Left renal pelvis (tissue), 4 donors: Measurements from ENCODE around the gene SRF. TPM values are rescaled to one million over a fixed set of nuclear protein-coding genes. Genes with fewer than 3 reads are reported as not detected.

Experiments used
- DNase-seq, 4 donors: peaks; one replicate each; pipeline ENCODE4 v3.0.0-alpha.2; 2013; ENCODE audit warnings: low read depth in 4 of 4, low spot score in 3 of 4
- polyA plus RNA-seq, 4 donors: library from polyadenylated mRNA; unstranded; fragments of 120-200 nt; gene quantifications; one replicate each; pipeline ENCODE4 v1.2.1, GENCODE V29; 2013; ENCODE audit not compliant: insufficient read length in 4 of 4

SRF gene
- polyA plus RNA-seq, 4 donors: 26.5 to 38.2 (median 30.9) TPM

DNA sequence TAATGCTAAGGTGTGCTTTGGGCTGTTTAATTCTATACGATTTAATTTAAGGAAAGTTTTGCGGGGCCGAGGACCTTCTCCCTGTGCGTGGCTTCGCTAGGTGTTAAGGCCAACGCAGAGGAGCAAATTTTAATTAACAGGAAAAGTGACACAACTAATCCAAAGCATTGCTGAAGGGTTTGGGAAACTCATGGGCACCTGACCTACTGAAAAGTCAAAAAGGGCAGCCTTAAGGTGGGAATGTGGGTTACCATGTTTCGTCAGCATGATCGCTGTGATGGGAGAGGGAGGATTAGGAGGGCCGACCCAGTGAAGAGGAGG lies 10.5 kb downstream of the SRF start:
- peak in 1 of 4 donors; percentile 12 for DNase-seq

DNA sequence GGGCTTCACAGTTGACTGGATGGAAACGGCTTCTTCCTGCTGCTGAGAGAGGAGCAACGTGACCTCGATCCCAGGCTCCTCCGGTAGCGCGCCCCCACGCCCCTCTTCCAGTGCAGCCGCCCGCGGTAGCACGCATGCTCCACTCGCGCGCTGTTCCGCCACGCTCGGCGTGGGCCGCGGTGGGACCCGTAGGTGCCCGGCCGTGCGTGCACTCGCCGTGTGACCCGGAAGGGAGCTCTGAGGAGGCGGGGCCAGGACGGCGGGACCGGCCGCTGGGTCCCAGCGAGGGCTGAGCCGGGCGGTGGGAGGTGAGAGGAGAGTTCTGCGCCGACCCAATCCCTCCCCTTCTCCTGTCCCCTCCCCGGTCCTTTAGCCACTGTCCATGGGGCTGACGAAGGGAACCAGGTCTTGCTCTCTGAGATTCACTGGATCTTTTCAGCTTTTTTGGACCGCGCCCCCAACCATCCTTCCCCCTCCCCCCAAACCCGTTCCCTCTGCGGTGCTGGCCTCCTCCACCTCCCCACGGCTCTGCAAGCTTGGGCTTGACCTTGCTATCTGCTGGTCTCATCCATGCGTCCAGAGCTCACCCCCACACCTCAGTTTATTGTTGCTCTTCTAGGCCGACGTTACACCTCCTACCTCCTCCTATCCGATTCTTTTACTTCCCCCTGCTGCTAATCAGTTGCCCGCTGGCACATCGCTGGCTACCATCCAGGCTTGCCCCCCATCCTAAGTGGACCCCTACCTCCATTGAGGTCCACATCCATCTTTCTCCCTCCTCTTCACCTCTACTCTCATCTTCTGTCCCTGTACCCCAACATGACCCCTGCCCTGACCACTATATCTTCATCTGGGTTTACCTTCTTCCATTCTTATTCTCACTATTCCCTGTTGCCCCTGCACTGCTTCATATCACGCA lies 11.1 kb downstream of the SRF start, which contains the start of gene CUL9:
Gene CUL9, plus strand, starts transcription at position 255 of the 919 bp plus-strand sequence. CDS start 2,115 bp downstream, outside the sequence.
- peak in 2 of 4 donors; percentile 52 to 55 for DNase-seq

DNA sequence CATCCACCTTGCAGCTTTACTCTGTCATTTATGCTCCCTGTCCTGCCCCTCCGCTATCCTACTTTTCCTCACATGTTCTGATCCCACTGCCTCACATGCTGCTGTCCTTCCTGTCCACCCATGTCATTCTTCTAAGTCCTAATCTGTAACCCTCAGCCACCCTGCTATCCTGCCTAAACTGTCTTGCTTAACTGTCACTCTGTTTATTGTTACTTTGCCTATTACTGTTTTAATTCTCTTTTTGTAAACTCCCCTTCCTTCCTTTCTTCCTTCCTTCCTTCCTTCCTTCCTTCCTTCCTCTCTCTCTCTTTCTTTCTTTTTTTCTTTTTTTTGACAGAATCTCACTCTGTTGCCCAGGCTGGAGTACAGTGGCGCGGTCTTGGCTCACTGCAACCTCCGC lies 12.4 kb downstream of the SRF start:
- no peak for DNase-seq

DNA sequence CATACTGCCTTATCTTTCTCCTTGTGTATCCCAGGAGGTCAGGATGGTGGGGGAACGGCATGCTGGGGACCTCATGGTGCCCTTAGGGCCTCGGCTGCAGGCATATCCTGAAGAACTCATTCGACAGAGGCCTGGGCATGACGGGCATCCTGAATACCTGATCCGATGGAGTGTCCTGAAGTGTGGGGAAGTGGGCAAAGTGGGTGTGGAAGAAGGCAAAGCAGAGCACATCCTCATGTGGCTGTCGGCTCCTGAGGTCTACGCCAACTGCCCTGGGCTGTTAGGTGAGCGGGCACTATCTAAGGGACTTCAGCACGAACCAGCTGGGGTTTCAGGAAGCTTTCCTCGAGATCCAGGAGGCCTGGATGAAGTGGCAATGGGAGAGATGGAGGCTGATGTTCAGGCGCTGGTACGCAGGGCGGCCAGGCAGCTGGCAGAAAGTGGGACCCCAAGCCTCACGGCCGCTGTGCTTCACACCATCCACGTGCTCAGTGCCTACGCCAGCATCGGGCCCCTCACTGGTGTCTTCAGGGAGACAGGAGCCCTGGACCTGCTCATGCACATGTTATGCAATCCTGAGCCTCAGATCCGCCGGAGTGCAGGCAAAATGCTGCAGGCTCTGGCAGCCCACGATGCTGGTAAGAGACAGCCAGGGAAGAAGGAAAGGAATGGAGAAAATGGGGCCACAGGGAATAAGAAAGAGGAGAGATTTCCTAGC lies 13.4 kb downstream of the SRF start:
- DNase-seq: no peak

DNA sequence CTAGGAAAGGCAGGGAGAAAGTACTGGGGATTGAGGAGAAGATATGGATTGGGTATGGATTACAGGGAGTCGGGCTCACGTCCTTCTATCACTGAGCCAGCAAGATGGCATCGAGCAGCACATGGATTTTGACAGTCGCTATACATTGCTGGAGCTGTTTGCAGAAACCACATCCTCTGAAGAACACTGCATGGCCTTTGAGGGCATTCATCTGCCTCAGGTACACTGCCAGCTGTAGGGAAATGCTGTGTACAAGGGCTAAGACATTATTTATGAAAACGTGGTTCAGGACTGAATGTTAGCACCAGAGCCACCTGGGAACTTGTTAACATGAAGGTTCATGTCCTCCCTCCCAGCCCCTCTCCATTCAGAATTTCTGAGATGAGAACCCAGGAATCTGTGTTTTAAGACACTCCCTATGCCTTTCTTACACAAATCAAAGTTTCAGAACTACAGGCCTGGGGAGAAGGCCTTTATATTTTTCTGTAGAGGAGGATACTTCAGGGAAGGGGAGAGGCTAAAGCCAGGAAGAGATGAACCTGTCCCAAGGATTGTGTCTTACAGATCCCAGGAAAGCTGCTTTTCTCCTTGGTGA lies 14.4 kb downstream of the SRF start:
- no peak for DNase-seq

DNA sequence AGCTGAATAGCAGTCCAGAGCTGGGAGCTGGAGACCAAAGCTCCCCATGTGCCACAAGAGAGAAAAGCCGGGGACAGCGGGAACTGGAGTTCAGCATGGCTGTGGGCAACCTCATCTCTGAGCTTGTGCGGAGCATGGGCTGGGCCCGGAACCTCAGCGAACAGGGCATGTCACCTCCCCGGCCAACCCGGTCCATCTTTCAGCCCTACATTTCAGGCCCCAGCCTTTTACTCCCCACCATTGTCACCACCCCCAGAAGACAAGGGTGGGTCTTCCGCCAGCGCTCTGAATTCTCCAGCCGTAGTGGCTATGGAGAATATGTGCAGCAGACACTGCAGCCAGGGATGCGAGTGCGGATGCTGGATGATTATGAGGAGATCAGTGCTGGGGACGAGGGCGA lies 14.9 kb downstream of the SRF start:
- DNase-seq: no peak

DNA sequence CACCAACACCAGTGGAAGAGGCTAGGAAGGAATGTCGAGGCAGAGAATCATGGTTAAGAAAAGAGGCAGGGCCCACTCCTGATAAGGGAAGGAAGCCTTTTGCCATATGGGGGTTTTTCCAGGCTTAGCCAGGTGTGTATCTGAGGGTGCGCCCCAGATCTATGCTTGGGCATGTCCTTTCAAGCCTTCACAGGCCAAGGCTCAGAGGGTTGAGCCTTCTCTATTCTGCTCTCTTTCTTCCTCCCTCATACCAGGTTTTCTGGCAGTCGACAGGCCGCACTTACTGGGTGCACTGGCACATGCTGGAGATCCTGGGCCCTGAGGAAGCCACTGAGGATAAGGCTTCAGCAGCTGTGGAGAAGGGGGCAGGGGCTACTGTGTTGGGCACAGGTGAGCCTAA lies 15.6 kb downstream of the SRF start:
- DNase-seq: no peak

DNA sequence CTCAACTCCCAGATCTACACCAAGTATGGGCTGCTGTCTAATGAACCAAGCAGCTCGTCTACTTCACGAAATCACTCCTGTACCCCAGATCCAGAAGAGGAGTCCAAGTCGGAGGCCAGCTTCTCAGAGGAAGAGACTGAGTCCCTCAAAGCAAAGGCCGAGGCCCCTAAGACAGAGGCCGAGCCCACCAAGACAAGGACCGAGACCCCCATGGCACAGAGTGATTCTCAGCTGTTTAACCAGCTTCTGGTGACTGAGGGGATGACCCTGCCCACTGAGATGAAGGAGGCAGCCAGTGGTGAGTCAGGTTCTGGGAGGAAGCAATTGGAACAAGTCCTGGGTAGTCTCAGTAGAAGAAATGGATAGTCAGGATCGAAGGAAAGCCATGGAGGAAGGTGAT lies 16.8 kb downstream of the SRF start:
- DNase-seq: no peak

DNA sequence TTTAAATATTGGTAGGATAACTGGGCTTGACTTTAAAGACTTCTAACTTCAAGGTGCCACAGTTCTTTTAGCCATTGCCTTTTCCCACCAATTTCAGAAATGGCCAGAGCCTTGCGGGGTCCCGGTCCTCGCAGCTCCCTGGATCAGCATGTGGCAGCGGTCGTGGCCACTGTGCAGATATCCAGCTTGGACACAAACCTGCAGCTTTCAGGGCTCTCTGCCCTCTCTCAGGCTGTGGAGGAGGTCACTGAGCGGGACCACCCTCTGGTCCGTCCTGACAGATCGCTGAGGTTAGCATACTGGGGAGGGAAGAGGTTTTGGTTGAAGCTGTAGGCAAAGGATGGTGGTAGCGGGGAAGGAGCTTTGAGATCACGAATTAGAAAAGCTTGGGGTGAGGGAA lies 17.4 kb downstream of the SRF start:
- DNase-seq: no peak

DNA sequence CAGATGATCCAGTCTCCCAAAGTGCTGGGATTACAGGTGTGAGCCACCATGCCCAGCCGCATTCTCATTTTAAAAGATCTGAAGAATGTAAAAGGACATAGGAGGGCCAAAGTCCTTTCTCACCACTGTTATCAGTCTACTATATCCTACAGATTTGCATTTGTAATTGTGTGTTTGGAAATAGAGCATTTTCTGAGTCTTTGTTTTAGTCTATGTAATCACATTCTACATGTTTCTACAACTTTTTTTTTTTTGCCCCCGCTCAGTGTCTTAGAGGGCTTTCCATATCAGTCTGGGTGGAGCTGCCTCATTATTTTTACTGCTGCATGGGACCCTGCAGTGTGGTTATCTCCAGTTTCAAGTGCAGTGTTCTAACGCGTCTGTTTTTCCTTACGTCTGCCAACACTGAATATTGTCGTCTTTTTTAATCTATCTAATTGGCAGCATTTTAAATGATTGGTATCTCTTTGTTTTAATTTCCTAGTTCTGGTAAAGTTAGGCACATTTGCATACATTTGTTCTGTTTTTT lies 18.8 kb downstream of the SRF start:
- DNase-seq: no peak

DNA sequence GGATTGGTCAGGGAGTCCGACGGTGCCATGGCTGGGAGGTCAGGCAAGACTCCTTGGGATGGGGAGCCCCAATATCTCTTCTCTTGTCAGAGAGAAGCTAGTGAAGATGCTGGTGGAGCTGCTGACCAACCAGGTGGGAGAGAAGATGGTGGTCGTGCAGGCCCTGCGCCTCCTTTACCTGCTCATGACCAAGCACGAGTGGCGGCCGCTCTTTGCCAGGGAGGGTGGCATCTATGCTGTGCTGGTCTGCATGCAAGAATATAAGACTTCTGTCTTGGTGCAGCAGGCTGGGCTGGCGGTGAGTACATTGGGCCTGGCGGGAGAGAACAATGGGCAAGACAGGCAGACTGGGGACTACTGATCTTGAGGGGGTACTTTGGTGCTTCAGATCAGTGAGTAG lies 21.8 kb downstream of the SRF start:
- no peak for DNase-seq

DNA sequence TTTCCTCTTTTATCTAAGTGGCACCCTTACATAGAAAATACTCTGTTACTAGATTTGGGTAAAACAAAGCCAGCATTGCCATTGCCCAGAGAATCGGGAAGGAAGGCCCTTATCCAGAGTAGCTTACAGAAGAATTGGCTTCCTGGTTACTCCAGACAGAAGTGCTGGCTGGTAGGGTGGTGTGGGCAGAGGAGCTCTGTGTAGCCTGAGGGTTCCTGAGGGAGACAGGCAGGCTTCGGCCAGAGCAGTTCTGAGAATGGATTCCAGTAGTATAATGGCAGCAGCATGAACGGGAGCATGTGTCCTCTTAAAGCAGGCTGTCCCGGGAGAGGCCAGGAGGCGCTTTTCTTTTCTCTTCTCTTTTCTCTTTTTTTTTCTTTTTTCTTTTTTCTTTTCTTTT lies 22.9 kb downstream of the SRF start:
- no peak for DNase-seq

DNA sequence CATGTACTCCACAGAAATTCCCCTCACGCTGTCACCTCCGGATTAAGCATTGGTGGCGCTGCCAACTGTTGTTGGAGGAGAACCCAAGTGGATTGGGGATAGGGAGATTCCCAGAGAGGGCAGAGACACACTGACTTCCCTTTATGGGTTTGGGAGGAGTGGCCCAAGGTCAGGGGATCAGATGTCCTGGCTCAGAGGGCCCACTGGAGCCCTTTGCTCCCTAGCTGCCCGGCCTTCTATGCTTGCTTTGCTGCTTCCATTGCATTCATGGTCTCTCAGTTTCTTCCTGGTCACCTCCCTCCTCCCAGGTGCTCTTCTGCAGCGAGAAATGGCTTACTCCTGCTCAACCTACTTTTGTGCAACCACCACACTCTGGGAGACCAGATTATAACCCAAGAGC lies 25.3 kb downstream of the SRF start:
- DNase-seq: no peak

DNA sequence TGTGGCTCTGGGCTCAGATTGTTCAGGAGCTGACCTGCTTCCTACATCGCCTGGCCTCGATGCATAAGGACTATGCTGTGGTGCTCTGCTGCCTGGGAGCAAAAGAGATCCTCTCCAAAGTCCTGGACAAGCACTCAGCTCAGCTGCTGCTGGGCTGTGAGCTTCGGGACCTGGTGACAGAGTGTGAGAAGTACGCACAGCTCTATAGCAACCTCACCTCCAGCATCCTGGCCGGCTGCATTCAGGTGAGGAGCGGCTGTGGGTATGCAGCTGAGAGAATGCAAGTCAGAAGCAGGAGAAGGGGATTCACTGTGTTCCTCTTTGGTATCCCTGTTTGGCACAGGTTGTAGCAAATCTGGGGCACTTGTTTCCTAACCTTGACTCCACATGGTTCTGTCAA lies 28.8 kb downstream of the SRF start:
- no peak for DNase-seq

DNA sequence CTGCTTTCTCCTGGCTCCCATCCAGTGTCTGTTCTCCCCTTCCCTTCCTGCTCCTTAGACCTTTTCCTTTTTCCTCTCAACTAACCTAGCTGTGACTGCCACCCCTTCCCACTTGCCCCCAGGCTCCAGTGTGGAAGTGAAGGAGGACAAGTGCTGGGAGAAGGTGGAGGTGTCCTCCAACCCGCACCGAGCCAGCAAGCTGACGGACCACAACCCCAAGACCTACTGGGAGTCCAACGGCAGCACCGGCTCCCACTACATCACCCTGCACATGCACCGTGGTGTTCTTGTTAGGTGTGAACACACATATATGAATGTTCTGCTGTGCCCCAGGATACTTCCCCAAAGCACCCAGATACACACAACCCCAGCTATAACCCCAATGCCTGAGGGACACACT lies 29.5 kb downstream of the SRF start:
- DNase-seq: no peak

DNA sequence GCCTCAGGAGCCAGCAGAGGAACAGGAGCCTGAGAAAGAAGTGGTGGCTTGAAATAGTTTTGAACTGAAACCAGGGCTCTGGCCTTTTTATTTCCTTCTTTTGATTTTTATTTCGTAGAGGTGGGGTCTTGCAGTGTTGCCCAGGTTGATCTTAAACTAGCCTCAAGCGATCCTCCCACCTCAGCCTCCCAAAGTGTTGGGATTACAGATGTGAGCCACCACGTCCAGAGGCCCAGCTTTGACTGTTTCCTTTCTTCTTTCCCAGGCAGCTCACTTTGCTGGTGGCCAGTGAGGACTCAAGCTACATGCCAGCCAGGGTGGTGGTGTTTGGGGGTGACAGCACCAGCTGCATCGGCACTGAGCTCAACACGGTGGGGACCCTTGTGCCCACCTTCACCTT lies 31.4 kb downstream of the SRF start:
- no peak for DNase-seq

DNA sequence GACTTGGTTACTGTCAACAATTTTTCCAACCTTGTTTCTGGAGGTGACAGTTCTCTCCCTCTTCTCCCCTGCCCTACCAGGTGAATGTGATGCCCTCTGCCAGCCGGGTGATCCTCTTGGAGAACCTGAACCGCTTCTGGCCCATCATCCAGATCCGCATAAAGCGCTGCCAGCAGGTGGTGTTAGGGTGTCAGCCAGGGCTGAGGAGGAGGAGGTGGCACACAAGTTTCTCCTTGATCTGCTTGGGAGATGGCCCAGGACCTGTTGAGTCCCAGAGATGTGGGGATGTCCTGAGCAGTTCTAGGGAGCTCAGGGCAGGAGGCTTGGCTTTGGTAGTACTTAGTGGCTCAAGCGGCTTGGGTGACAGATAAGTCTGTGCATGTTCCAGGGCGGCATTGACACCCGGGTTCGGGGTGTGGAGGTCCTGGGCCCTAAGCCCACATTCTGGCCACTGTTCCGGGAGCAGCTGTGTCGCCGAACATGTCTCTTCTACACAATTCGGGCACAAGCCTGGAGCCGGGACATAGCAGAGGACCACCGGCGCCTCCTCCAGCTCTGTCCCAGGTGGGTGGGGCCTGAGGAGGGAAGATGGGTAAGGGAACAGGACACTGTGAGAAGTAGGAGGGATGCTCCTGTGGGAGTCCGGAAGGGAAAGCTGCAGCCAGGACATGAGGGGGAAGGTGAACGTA lies 32.1 kb downstream of the SRF start:
- no peak for DNase-seq

DNA sequence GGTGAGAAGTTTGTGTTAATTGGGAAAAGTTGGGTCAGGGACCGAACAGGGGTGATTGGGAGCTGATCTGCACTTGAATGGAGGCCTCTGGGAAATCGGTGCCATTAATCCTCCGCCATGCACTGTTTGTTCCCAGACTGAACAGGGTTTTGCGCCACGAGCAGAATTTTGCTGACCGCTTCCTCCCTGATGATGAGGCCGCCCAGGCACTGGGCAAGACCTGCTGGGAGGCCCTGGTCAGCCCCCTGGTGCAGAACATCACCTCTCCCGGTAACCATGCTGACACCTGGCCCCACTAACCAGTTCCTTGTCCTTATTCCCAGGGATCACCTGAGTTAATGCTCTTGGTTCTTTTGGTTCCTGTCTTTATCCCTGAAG lies 32.6 kb downstream of the SRF start:
- DNase-seq: no peak

DNA sequence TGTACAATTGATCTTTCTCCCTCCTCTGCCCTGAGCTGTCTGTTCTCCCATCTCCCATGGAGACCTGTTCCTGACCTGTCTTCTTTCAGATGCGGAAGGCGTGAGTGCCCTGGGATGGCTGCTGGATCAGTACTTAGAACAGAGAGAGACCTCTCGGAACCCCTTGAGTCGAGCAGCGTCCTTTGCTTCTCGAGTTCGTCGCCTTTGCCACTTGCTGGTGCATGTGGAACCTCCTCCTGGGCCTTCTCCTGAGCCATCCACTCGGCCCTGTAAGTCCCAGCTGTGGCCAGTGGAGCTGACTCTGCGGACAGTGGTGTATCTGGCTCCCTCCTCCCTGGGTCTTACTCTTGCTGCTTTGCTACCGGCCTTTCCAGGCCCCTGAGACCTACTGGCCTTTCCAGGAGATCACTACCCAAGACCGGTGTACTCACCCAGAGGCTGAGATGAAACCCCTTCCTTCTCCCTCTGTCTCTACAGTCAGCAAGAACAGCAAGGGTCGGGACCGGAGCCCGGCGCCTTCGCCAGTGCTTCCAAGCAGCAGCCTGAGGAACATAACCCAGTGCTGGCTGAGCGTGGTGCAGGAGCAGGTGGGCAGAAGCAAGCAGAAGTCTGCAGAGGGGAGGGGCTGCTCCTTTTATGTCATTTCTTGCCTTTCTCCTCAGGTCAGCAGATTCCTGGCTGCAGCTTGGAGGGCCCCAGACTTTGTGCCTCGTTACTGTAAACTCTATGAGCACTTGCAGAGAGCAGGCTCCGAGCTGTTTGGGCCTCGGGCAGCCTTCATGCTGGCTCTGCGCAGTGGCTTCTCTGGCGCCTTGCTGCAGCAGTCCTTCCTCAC lies 33.4 kb downstream of the SRF start:
- DNase-seq: no peak

DNA sequence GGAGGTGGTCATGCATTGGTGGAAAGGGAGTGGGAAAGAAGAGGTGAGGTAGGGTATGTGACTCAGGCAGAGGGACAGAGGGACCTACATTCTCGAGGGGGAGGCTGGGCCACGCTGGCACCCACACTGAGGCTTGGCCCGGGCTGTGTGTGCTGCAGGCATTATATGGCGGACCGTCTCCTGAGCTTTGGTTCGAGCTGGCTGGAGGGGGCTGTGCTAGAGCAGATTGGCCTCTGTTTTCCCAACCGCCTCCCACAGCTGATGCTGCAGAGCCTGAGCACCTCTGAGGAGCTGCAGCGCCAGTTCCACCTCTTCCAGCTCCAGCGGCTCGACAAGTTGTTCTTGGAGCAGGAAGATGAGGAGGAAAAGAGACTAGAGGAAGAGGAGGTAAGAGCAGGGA lies 34.8 kb downstream of the SRF start:
- no peak for DNase-seq
